Forelimb muscle (tissue), 1 donor: ENCODE data around the gene PNMA3. TPM values are rescaled to one million over a fixed set of nuclear protein-coding genes. Genes with fewer than 3 reads are reported as not detected.
"Not testable (repeated sequence)": the region's sequence is repeated elsewhere in the genome, so short reads cannot be mapped to it uniquely, and the experiment has no call there.

Experiments used
- DNase-seq: peaks from one replicate; pipeline ENCODE4 v3.0.0-alpha.2; 2013; ENCODE audit warnings: low read depth
- polyA plus RNA-seq: library from polyadenylated mRNA; unstranded; fragments of 120-200 nt; gene quantifications from one replicate; pipeline ENCODE4 v1.2.1, GENCODE V29; 2013; ENCODE audit not compliant: insufficient read length

PNMA3 gene
- polyA plus RNA-seq, 1 donor: 1.6 TPM

GRCh38 chrX:153074262-153074899 lies 18.1 kb downstream of the PNMA3 start:
- no peak for DNase-seq

- no peak for DNase-seq
These were observed 18.7 kb downstream of the PNMA3 start for GRCh38 chrX:153074935-153075334.

DNA sequence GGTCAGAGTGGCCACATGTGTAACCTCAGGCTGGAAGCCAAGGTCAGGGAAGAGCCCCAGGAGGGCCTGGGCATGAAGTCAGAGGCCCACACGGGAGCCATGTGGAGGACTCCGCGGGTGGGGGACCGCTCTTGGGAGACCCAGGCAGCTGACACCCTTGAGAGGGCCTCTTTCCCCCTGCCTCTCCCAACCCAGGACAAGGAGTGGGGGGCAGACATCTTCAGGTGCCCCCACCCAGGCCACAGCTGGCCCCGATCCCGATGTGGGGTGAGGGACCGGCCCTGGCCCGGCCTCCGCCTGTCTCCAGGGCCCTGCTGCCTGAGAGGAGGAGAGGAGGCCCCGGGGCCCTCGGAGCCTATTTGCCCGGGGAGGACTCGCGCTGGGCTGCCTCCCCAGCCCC lies 19.1 kb downstream of the PNMA3 start:
- DNase-seq: no peak

DNA sequence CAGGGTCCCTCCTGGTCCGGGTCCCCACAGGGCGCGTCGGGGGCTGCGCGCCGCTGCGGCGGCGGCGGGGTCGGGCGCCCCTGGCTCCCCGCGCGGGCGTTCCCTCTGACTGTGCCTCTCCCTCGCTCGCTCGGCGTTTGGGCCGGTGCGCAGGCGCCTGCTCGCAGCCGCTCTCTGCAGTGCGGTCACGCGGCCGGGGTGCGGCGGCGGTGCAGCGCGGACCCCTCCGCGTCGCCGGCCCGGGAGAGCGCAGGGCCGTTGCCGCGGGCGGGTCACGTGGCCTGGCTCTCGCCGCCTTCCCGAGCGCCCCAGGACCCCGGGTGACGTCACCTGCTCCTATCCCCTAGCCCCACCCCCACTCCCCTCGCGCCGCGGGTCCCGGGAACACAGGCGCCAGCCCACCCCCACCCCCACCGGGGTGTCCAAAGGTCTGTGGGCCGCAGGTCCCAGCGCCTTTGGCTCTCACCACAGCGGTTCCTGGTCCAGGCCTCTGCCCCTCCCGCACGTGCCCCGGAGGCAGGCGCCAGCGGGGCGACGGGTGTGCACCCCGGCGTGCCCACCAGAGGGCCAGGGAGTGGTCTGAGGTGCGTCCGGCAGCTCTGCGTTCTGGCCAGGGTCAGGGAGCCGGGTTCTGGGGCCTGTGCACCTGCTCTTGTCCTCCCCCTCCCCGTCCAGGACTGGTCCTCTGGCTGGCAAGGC lies 21.3 kb downstream of the PNMA3 start:
- DNase-seq: not testable (repeated sequence)

GRCh38 chrX:153083238-153083923 lies 27.1 kb downstream of the PNMA3 start:
- DNase-seq: not testable (repeated sequence)

DNA sequence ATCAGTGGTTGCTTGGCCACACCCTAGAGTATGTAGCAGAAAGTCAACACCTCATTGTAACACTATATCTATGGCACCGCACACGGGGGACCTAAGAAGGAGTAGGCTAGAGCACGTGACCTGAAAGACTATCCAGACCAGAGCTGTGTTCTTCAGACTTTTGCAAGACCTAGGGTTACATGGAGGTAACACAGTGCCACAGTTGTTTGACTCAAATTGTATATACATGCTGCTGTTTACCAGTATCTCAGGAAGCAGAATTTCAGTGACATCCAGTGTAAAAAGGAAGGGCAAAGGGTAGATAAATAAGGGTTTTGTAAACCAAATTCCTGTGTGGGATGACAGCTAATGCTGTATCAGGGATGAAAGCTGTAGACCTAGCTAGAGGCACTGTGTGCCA lies 46.1 kb downstream of the PNMA3 start:
- no peak for DNase-seq

DNA sequence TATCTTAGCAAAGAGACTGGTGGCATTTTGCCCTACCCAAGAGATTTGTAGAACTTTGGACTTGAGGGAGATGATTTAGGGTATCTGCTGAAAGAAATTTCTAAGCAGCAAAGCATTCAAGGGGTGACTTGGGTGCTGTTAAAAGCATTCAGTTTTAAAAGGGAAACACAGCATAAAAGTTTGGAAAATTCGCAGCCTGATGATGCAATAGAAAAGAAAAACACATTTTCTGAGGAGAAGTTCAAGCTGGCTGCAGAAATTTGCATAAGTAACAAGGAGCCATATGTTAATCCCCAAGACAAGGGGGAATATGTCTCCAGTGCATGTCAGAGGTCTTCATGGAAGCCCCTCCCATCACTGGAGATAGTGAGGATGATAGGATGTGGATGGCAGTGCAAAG lies 48.7 kb downstream of the PNMA3 start:
- DNase-seq: not testable (repeated sequence)

DNA sequence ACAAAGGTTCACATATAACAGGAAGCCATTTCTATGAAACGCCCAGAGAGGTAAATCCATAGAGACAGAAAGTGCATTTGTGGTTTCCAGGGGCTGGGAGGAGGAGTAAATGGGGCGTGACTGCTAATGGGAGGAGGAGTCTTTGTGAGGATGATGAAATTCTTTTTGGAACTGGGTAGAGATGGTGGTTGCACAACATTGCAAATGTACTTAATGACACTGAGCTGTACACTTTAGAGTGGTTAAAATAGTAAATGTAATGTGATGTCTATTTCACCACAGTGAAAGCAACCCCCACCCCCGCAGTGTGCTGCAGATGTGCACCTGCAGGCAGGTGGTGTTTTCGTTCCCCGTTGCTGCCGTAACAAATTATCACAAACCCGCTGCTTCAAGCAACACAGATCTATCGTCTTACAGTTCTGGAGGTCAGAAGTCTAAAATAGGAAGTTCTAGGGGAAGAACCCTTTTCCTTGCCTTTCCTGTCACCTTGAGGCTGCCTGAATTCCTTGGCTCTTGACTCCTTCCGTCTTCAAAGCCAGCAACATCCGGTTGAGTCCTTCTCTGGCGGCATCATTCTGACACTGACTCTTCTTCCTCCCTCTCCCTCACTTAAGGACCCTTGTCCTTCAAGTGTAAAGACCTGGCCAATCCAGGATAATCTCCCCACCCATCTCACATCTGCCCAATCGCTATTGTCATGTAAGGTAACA lies 50.0 kb downstream of the PNMA3 start:
- DNase-seq: not testable (repeated sequence)

Other genes with a start within 250 kb of the PNMA3 start
- gene CETN2, start 225.7 kb upstream of the PNMA3 start, polyA plus RNA-seq: 27.9 TPM
- gene NSDHL, start 225.4 kb upstream of the PNMA3 start, polyA plus RNA-seq: 12.5 TPM
- gene ZNF185, start 158.4 kb upstream of the PNMA3 start, polyA plus RNA-seq: 13.1 TPM
- not detected for gene PNMA5, start 62.4 kb upstream of the PNMA3 start, polyA plus RNA-seq
- 2.2 TPM for gene PNMA6A, start 16.0 kb downstream of the PNMA3 start, polyA plus RNA-seq
- not detected for gene MAGEA1, start 122.8 kb downstream of the PNMA3 start, polyA plus RNA-seq